NCI-H2029 treated with DMSO at 0.1 percent for 48 hours (cell line): ENCODE measurements around the gene IL20RA.

Experiments
- DNase-seq: peaks from one replicate; lab custom pipeline; 2025; lab: John Stamatoyannopoulos, UW

Gene IL20RA

GRCh38 chr6:137045222-137045789 is 541 bp upstream of the IL20RA start:
- no peak for DNase-seq

DNA sequence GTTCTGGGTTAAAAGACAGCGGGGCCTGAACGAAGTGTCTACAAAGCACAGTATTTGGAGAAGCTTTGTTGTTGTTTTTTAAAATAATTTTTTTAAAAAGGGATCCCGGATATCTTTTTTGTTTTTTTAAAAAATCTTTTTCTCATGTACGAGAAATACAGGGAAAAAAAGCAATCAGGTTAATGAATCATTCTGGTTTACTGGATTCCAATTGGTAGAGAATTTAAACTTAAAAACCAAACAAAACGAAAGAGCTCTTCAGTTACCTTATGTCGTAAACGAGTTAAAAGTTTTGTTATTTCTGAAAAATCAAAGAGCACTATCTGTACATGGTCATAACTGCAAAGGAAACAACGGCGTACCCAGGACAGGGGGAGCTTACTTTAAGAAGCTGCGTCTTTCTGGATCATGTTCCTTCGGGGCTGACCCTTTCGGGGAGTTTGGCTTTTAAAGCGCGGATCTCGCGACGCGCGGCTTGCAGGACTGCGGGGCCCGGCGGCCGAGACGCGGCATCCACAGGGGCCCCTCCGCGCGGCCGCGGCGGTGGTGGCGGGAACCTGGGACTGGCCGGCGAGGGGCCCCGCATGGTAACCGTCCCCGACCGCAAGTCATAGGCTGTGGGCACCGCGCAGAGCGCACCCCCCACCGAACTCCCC is 927 bp downstream of the IL20RA start:
- no peak for DNase-seq

GRCh38 chr6:137040393-137040792 is 4.4 kb downstream of the IL20RA start:
- DNase-seq: no peak

DNA sequence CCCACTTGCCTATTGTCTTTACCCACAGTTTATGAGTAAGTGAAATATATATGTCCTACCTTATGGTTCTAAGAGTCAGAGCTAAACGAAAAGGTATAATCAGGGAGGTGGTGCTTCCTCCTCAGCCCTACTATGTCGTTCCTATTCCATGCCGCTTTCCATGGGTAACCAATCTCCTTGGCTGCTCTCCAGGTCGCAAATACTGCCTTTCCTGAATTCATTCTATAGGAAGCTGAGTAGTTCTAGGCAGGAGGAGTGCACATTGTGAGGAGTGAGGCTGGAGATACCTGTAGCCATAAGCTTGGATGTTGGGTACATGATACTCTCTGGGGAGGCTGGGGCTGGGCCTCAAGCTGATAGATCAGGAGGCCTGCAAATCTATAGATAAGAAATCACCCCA is 5.8 kb downstream of the IL20RA start:
- no peak for DNase-seq

DNA sequence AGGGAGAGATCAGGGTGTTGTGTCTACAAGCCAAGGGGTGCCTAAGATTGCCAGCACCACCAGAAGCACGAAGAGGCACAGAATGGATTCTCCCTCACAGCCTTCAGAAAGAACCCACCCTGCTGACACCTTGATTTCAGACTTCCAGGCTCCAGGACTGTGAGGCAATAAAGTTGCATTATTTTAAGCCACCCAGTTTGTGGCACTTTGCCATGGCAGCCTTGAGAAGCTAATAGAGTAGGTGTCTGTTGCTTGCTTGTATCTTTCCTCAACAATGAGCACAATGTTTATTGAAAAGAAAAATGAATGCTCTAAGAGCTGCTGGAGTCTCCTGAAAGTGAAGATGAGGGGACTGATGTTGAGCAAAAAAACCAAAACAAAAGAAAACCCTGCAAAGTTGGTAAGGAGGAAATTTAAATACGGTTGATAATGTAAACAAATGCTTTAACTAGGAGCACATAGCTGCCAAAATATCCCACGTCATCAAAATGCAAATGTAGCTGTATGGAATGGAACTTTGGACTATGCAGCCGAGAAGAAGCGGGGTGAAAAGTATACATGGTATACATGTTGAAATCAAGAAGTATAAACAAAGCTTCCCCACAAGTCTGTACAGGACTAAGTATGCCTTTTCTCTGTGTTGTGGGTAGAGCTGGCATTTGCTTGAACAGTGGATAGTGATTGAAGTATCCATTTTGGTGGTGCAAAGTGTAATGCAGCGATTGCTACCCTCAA is 8.0 kb downstream of the IL20RA start:
- no peak for DNase-seq

GRCh38 chr6:137033828-137034227 is 10.9 kb downstream of the IL20RA start:
- no peak for DNase-seq

DNA sequence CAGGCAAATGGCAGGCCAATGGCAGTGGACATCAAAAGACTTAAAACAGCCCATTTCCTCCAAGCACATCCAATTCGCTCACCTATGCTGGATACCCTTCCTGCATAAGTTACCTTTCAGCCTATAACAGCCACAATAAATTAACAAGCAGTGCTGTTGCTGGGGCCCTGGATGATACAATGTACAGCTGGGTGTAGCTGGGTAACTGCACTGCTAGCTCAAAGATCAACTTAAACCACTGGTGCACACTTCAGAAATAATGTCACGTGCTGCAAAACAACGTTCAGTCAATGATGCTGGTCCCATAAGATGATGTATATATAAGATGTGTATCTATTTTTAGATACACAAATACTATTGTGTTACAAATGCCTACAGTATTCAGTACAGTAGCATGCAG is 13.6 kb downstream of the IL20RA start:
- no peak for DNase-seq

DNA sequence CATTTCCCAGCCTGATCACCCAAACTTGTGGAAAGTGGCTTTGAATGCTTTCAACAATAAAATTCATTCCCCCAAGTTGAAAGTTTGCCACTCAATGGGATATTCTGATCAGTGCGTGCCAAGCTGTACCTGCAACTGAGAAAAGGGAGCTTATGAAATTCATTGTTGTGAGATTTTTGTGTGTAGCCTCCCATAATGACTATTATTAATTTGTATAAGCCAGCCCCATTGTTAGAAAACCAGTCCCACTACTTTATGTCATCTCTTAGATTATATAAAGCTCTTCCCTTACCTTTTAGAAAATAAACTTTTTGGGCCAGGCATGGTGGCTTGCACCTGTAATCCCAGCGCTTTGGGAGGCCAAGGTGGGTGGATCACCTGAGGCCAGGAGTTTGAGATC is 15.9 kb downstream of the IL20RA start:
- DNase-seq: no peak

DNA sequence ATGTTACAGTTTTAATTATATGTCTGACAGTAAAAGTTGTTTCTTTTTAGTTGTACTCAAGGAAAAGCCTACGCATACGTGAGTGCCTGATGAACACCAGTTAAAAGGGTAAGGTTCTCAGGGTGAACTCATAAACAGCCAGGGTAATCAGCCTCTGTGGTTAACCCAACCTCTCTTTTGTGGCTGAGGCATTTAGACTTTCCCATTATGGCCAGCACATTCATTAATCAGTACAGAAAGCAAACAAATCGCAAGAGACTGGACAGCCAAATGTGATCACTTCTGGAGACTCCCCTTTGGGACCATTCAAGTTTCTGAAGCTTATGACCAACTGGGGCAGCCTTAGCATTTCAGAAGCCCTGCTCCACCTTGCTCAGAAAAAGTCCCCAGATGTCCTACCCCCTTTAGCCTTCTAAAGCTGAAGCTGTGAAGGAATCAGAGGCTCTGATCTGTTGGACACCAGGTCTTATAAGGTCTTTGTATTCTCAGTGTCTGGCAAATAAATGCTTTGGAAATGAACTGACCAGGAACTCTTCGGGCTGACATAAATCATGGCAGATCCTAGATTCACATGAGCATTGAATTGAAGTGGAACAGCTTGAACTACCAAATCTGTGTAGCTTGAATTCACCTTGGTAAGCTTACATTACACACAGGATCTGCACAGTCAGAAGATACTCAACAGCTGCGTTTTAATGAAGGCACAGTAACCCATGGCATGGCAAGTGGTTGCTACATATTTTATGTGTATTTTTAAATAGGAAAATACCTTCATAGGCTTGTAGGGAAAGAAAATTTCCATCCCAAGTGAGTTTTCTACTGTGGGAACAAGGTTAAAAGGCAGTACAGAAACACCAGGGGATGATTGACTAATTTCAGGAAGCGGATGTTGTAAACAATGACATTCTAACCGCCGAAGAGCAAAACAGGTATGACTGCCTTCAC is 18.7 kb downstream of the IL20RA start:
- no peak for DNase-seq

GRCh38 chr6:137024237-137024990 is 20.4 kb downstream of the IL20RA start:
- no peak for DNase-seq

DNA sequence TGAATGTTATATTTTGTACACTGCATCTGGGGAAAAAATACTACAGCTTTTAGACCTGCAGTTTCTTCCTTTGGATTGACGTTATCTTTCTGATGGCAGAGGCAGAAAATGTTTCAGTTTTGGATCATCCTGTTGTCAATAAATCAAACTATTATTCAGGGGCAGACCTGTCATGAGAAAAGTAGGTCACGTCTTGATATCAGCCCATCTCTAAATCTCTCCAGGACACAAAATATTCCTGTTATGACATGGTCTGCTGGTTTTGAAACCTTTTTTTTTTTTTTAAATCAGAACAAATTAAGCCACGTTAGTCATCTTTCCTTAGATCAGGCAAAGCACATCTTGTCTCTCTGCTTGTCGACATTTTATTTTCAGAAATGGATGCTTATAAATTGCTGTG is 24.0 kb downstream of the IL20RA start:
- DNase-seq: no peak

GRCh38 chr6:137019476-137020272 is 25.1 kb downstream of the IL20RA start:
- no peak for DNase-seq

DNA sequence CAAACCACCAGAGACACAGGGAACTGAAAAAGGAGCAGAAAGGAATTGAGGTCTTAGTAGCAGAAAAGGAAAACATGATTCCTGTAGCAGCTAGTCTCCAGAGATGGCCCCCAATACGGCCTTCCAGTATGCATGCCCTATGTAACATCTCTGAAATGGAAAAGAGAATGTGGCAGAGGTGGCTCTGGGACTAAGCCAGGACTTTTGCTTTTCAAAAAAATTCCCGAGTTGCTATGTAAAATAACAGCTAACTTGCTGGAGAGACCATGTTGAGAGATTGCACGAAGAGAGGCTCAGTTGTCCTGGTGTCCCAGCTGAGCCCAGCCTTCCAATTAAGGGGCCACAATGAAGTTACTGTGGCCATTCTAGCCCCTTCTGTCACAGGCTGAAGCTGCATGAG is 27.7 kb downstream of the IL20RA start:
- DNase-seq: no peak

DNA sequence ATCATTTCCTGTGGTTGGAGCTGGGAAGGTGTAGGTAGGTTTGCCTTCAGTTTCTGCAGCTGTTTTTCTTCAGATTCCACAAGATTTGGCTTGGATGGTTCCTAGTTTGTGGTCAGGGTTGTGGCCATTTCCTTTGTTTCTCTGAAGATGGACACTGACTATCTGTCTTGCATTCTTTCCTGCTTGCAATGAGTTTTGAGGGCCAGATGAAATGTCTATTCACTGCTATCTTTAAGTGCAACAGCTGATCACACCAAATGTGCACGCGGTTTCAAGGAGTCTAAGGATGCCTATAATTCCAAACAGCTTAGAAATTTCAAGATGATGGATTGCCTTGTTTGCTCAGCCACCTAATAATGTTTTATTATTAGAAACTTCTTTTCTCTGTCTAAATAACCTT is 28.4 kb downstream of the IL20RA start:
- no peak for DNase-seq

DNA sequence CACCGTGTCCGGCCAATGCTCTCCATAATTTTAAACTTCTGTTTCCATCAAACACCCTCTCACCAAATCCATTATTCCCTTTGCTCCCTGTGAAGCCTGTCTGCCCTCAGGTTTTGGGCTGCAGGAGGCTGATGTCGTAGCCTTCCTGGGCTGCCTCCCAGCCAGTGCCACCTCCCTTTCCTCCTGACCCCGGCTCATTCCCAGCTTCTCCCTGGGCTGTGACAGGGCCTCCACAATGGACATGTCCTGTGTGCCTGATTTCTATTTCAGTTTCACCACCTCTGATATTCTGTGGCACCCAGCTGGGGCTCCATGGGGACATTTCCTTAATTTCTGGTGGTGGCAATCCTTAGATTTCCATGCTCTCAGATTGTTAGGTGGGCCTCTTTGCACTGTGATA is 28.8 kb downstream of the IL20RA start:
- DNase-seq: no peak

GRCh38 chr6:137013738-137014602 is 30.8 kb downstream of the IL20RA start:
- peak; percentile 6 for DNase-seq

DNA sequence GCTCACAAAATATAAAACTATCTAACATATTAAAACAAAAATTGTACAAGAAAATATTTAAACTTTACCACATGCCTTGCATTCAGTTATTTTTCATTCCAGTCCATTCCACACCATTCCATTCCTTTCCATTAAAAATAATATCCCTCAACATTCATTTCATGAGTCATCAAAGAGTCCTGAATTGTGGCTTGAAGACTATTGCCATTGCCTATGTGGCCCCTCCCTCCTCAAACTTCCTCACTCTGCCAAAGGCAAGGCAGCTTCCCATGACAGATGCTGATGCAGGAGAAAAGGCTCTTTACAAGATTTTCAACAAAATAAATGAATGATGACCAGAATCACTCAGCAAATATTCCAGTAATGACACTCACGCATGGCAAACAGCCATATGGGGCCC is 31.7 kb downstream of the IL20RA start:
- DNase-seq: no peak

- no peak for DNase-seq
Measured at GRCh38 chr6:137011406-137011805, 33.4 kb downstream of the IL20RA start.

GRCh38 chr6:137010128-137010718 is 34.5 kb downstream of the IL20RA start:
- DNase-seq: no peak
